CD4-positive, alpha-beta memory T cell (primary cell): ENCODE measurements around the gene TMEM8B. TPM values are rescaled to one million over a fixed set of nuclear protein-coding genes. Genes with fewer than 3 reads are reported as not detected.
A peak's percentile ranks its signal among the peaks of the same experiment; 100 is the strongest.

Experiments
- CTCF ChIA-PET: fragments of 350-600 bp; sonication (Branson Sonifier 250); formaldehyde crosslinking; loops from one replicate; lab custom pipeline; 2021; ENCODE audit warnings: inconsistent platforms; ENCODE audit not compliant: partially characterized antibody; lab: Charles Lee
- POLR2A ChIA-PET: fragments of 350-600 bp; sonication (Branson Sonifier 250); formaldehyde crosslinking; loops from one replicate; lab custom pipeline; 2021; ENCODE audit not compliant: partially characterized antibody; lab: Charles Lee
- DNase-seq, 5 donors: peaks; one replicate each; pipeline versions ENCODE4 v3.0.0 to v3.0.0-alpha.2; 2020 to 2022; ENCODE audit warnings: mixed read lengths in 1 of 5
- H3K27ac ChIP-seq: one replicate; pipeline ENCODE4 v1.7.0; 2013; ENCODE audit warnings: low read depth, low read length
- H3K27me3 ChIP-seq: 2 replicates; pipeline ENCODE4 v1.7.0; 2013; ENCODE audit warnings: mild to moderate bottlenecking, low read length, moderate library complexity; ENCODE audit not compliant: insufficient read depth
- H3K36me3 ChIP-seq: 2 replicates; pipeline ENCODE4 v1.7.0; 2013; ENCODE audit warnings: mild to moderate bottlenecking, low read length, moderate library complexity; ENCODE audit not compliant: insufficient read depth
- H3K4me1 ChIP-seq: 2 replicates; pipeline ENCODE4 v1.7.0; 2013; ENCODE audit warnings: mild to moderate bottlenecking, low read length, moderate library complexity; ENCODE audit not compliant: insufficient read depth
- H3K4me3 ChIP-seq, 2 donors: one replicate each; pipeline ENCODE4 v1.7.0; 2013; ENCODE audit warnings: low read length in 2 of 2, mild to moderate bottlenecking in 1 of 2
- H3K9me3 ChIP-seq, 2 donors: one replicate each; pipeline ENCODE4 v1.7.0; 2013; ENCODE audit warnings: low read length in 2 of 2, control low read depth in 1 of 2; ENCODE audit not compliant: control insufficient read depth in 1 of 2
- H3K27ac Mint-ChIP-seq, 7 donors: one replicate each; pipeline ENCODE4 v1.8.0; 2020 to 2021; ENCODE audit warnings: mixed read lengths in 7 of 7, mild to moderate bottlenecking in 6 of 7, inconsistent platforms in 3 of 7, moderate library complexity in 3 of 7
- H3K27me3 Mint-ChIP-seq, 2 donors: one replicate each; pipeline ENCODE4 v1.8.0; 2020 to 2021; ENCODE audit warnings: mixed read lengths in 2 of 2
- H3K36me3 Mint-ChIP-seq, 2 donors: one replicate each; pipeline ENCODE4 v1.8.0; 2020 to 2021; ENCODE audit warnings: mixed read lengths in 2 of 2, inconsistent platforms in 1 of 2, mild to moderate bottlenecking in 1 of 2
- H3K4me1 Mint-ChIP-seq, 4 donors: one replicate each; pipeline ENCODE4 v1.8.0; 2020 to 2021; ENCODE audit warnings: mixed read lengths in 4 of 4, mild to moderate bottlenecking in 1 of 4
- H3K4me3 Mint-ChIP-seq, 8 donors: one replicate each; pipeline ENCODE4 v1.8.0; 2020 to 2021; ENCODE audit warnings: mixed read lengths in 8 of 8, mild to moderate bottlenecking in 7 of 8, moderate library complexity in 6 of 8, inconsistent platforms in 3 of 8
- H3K9me3 Mint-ChIP-seq, 8 donors: one replicate each; pipeline ENCODE4 v1.8.0; 2020 to 2021; ENCODE audit warnings: mixed read lengths in 8 of 8, mild to moderate bottlenecking in 5 of 8, inconsistent platforms in 3 of 8, moderate library complexity in 1 of 8
- intact Hi-C: fragments of 100-400 bp; cut with micrococcal nuclease; formaldehyde crosslinking; loops from one replicate; pipeline ENCODE4 v1.15.1; 2023
- polyA plus RNA-seq, 2 donors: library from polyadenylated mRNA; unstranded; fragments of 300-500 nt; fragmentation: Illumina TruSeq; gene quantifications; one replicate each; pipeline ENCODE4 v1.2.3, GENCODE V29; 2021
- total RNA-seq, 2 experiments: library from RNA; stranded (reverse); gene quantifications; one replicate each; pipeline ENCODE4 v1.2.3, GENCODE V29; 2021

The TMEM8B gene
- total and polyA plus RNA-seq, 4 experiments from 2014 or later = 2.0 to 10.5 (median 4.9) TPM

GRCh38 chr9:35861161-35861897, 32.3 kb downstream of the TMEM8B start:
- Histone ChIP-seq H3K27ac (no peak overlapping the region), H3K27me3 (peaks cover 5% of the 10 kb centered on the region), H3K4me3 (no peak overlapping the region), H3K36me3 (no peaks in the 10 kb centered on the region), H3K4me1 (no peaks in the 10 kb centered on the region), H3K9me3 (no peaks in the 10 kb centered on the region)
- CTCF ChIA-PET = interaction anchor here (0.7 kb wide), 1 partner anchor 21 kb away, joined by 3 read pairs; no protein-coding TSS in a partner anchor
- intact Hi-C loops = no loop called here
- POLR2A ChIA-PET = no interaction called here
- Mint-ChIP-seq H3K4me1 (peaks cover 0 to 3% (median 1%) of the 10 kb centered on the region in 4 donors), H3K27ac (peak overlapping the region in 1 of 7 donors; percentile 59), H3K27me3 (peaks cover 13 to 16% of the 10 kb centered on the region in 2 donors), H3K9me3 (peaks cover 0 to 2% (median 0%) of the 10 kb centered on the region in 8 donors), H3K4me3 (no peak overlapping the region), H3K36me3 (no peaks in the 10 kb centered on the region)
- DNase-seq = no peak

GRCh38 chr9:35862328-35862727, 33.3 kb downstream of the TMEM8B start:
- H3K27ac ChIP-seq = no peak overlapping the region
- POLR2A ChIA-PET = no interaction called here
- Mint-ChIP-seq H3K9me3 (peaks cover 0 to 2% (median 0%) of the 10 kb centered on the region in 8 donors), H3K27me3 (peaks cover 11 to 13% of the 10 kb centered on the region in 2 donors), H3K27ac (no peak overlapping the region), H3K4me1 (peaks cover 0 to 2% (median under 1%) of the 10 kb centered on the region in 4 donors), H3K4me3 (no peak overlapping the region), H3K36me3 (no peaks in the 10 kb centered on the region)
- CTCF ChIA-PET = interaction anchor here (0.7 kb wide), 1 partner anchor 20 kb away, joined by 3 read pairs; no protein-coding TSS in a partner anchor
- H3K27me3 ChIP-seq = peaks cover 5% of the 10 kb centered on the region
- no peak overlapping the region for H3K4me3 ChIP-seq
- H3K9me3 ChIP-seq = no peaks in the 10 kb centered on the region
- no peak for DNase-seq
- no peaks in the 10 kb centered on the region for H3K36me3 ChIP-seq
- intact Hi-C loops = no loop called here
- no peaks in the 10 kb centered on the region for H3K4me1 ChIP-seq

- Histone ChIP-seq H3K27me3 (peaks cover 5% of the 10 kb centered on the region), H3K9me3 (no peaks in the 10 kb centered on the region), H3K4me3 (no peak overlapping the region), H3K27ac (no peak overlapping the region), H3K36me3 (no peaks in the 10 kb centered on the region), H3K4me1 (no peaks in the 10 kb centered on the region)
- H3K4me3 Mint-ChIP-seq = no peak overlapping the region
- intact Hi-C loops = no loop called here
- H3K36me3 Mint-ChIP-seq = no peaks in the 10 kb centered on the region
- peaks cover 0 to 2% (median 0%) of the 10 kb centered on the region in 4 donors for H3K4me1 Mint-ChIP-seq
- no peaks in the 10 kb centered on the region for H3K9me3 Mint-ChIP-seq
- POLR2A ChIA-PET = no interaction called here
- CTCF ChIA-PET = interaction anchor here (1.0 kb wide), 1 partner anchor 73 kb away, joined by 3 read pairs; no protein-coding TSS in a partner anchor
- H3K27me3 Mint-ChIP-seq = peaks cover 10 to 13% of the 10 kb centered on the region in 2 donors
- no peak for DNase-seq
- H3K27ac Mint-ChIP-seq = no peak overlapping the region
Measured at GRCh38 chr9:35863583-35863982, 34.6 kb downstream of the TMEM8B start.

GRCh38 chr9:35864695-35865255, 35.7 kb downstream of the TMEM8B start:
- Histone ChIP-seq H3K4me3 (no peak overlapping the region), H3K27ac (no peak overlapping the region), H3K36me3 (no peaks in the 10 kb centered on the region), H3K9me3 (no peaks in the 10 kb centered on the region), H3K27me3 (peaks cover 5% of the 10 kb centered on the region), H3K4me1 (no peaks in the 10 kb centered on the region)
- Mint-ChIP-seq H3K9me3 (peaks cover 0 to 1% (median 0%) of the 10 kb centered on the region in 8 donors), H3K36me3 (no peaks in the 10 kb centered on the region), H3K4me3 (no peak overlapping the region), H3K27me3 (peaks cover 10 to 13% of the 10 kb centered on the region in 2 donors), H3K27ac (no peak overlapping the region), H3K4me1 (no peaks in the 10 kb centered on the region)
- intact Hi-C loops = no loop called here
- no peak for DNase-seq
- POLR2A ChIA-PET = no interaction called here
- CTCF ChIA-PET = no interaction called here

GRCh38 chr9:35867538-35867937, 38.5 kb downstream of the TMEM8B start:
- Mint-ChIP-seq H3K9me3 (peaks cover 0 to 1% (median 0%) of the 10 kb centered on the region in 8 donors), H3K27ac (no peak overlapping the region), H3K4me1 (no peaks in the 10 kb centered on the region), H3K36me3 (no peaks in the 10 kb centered on the region), H3K27me3 (peaks cover 4 to 5% of the 10 kb centered on the region in 2 donors), H3K4me3 (no peak overlapping the region)
- no peak for DNase-seq
- no peaks in the 10 kb centered on the region for H3K9me3 ChIP-seq
- ChIA-PET POLR2A (no interaction called here), CTCF (no interaction called here)
- no peaks in the 10 kb centered on the region for H3K36me3 ChIP-seq
- no peak overlapping the region for H3K27ac ChIP-seq
- peaks cover 5% of the 10 kb centered on the region for H3K27me3 ChIP-seq
- no peaks in the 10 kb centered on the region for H3K4me1 ChIP-seq
- intact Hi-C loops = no loop called here
- no peak overlapping the region for H3K4me3 ChIP-seq

- no peaks in the 10 kb centered on the region for H3K36me3 Mint-ChIP-seq
- ChIA-PET POLR2A (no interaction called here), CTCF (no interaction called here)
- Histone ChIP-seq H3K27me3 (peaks cover 5% of the 10 kb centered on the region), H3K9me3 (no peaks in the 10 kb centered on the region), H3K4me3 (no peak overlapping the region), H3K36me3 (no peaks in the 10 kb centered on the region), H3K27ac (no peak overlapping the region), H3K4me1 (no peaks in the 10 kb centered on the region)
- H3K9me3 Mint-ChIP-seq = peaks cover 0 to 1% (median 0%) of the 10 kb centered on the region in 8 donors
- peak overlapping the region in 1 of 8 donors; percentile 26 for H3K4me3 Mint-ChIP-seq
- DNase-seq = no peak
- intact Hi-C loops = no loop called here
- no peaks in the 10 kb centered on the region for H3K4me1 Mint-ChIP-seq
- no peak overlapping the region for H3K27ac Mint-ChIP-seq
- H3K27me3 Mint-ChIP-seq = peaks cover 2 to 3% of the 10 kb centered on the region in 2 donors
Measured at GRCh38 chr9:35868933-35869332, 39.9 kb downstream of the TMEM8B start.

- H3K27ac Mint-ChIP-seq = no peak overlapping the region
Measured at GRCh38 chr9:35869621-35870216, 40.7 kb downstream of the TMEM8B start.

More at GRCh38 chr9:35869621-35870216, 40.7 kb downstream of the TMEM8B start:
- intact Hi-C loops = no loop called here
- Histone ChIP-seq H3K4me3 (no peak overlapping the region), H3K27ac (no peak overlapping the region), H3K27me3 (no peaks in the 10 kb centered on the region), H3K9me3 (no peaks in the 10 kb centered on the region), H3K36me3 (no peaks in the 10 kb centered on the region), H3K4me1 (no peaks in the 10 kb centered on the region)
- Mint-ChIP-seq H3K36me3 (no peaks in the 10 kb centered on the region), H3K27me3 (no peaks in the 10 kb centered on the region), H3K4me1 (no peaks in the 10 kb centered on the region), H3K9me3 (peaks cover 0 to 1% (median 0%) of the 10 kb centered on the region in 8 donors), H3K4me3 (no peak overlapping the region)
- ChIA-PET POLR2A (no interaction called here), CTCF (no interaction called here)
- DNase-seq = no peak
